Keratinocyte (primary cell): ENCODE results near the gene HSPA12B. TPM values are rescaled to one million over a fixed set of nuclear protein-coding genes. Genes with fewer than 3 reads are reported as not detected.
A peak's percentile ranks its signal among the peaks of the same experiment; 100 is the strongest.

Experiments used
- DNase-seq: peaks from one replicate; pipeline ENCODE4 v3.0.0-alpha.2; 2011; ENCODE audit warnings: low read depth, missing footprints, low spot score
- FAIRE-seq: peaks from 2 replicates; lab custom pipeline; 2011; peaks lifted over from hg19 to GRCh38; lab: Jason Lieb, UNC
- H2AFZ ChIP-seq: 2 replicates; pipeline ENCODE4 v1.6.0; 2012; ENCODE audit warnings: low read length, control low read depth, inconsistent platforms; ENCODE audit not compliant: control insufficient read depth
- H3K27ac ChIP-seq: 2 replicates; pipeline ENCODE4 v1.5.1; 2011; ENCODE audit warnings: low read length; ENCODE audit not compliant: control insufficient read depth, insufficient read depth
- H3K27me3 ChIP-seq: 3 replicates; pipeline ENCODE4 v1.6.0; 2011; ENCODE audit warnings: low read length; ENCODE audit not compliant: control insufficient read depth, insufficient read depth; ENCODE audit errors: extremely low read depth
- H3K36me3 ChIP-seq, 2 experiments: 2 replicates in 1 of 2; 3 replicates in 1 of 2; pipeline ENCODE4 v1.5.1; 2011; ENCODE audit warnings: low read length in 2 of 2, mild to moderate bottlenecking in 1 of 2; ENCODE audit not compliant: control insufficient read depth in 2 of 2, insufficient read depth in 2 of 2; ENCODE audit errors: extremely low read depth in 1 of 2
- H3K4me1 ChIP-seq: 3 replicates; pipeline ENCODE4 v1.5.1; 2011; ENCODE audit warnings: low read length; ENCODE audit not compliant: control insufficient read depth, insufficient read depth; ENCODE audit errors: extremely low read depth
- H3K4me2 ChIP-seq: 3 replicates; pipeline ENCODE4 v1.6.0; 2011; ENCODE audit warnings: low read depth, low read length; ENCODE audit not compliant: control insufficient read depth, insufficient read depth; ENCODE audit errors: extremely low read depth
- H3K4me3 ChIP-seq, 3 experiments: fragments of 200-600 bp in 1 of 3; sonication (generic) in 1 of 3; 2 replicates in 2 of 3; 3 replicates in 1 of 3; pipeline ENCODE4 v1.5.1; 2011 to 2016; ENCODE audit warnings: low read length in 3 of 3, mild to moderate bottlenecking in 3 of 3, control low read depth in 2 of 3, inconsistent platforms in 1 of 3, low read depth in 1 of 3, mixed read lengths in 1 of 3, mixed run types in 1 of 3, moderate library complexity in 1 of 3; ENCODE audit not compliant: control insufficient read depth in 2 of 3, insufficient read depth in 2 of 3; ENCODE audit errors: extremely low read depth in 1 of 3
- H3K79me2 ChIP-seq: 2 replicates; pipeline ENCODE4 v1.6.0; 2012; ENCODE audit warnings: low read length; ENCODE audit not compliant: control insufficient read depth, insufficient read depth
- H3K9ac ChIP-seq: 3 replicates; pipeline ENCODE4 v1.6.0; 2011; ENCODE audit warnings: low read length; ENCODE audit not compliant: control insufficient read depth, insufficient read depth; ENCODE audit errors: extremely low read depth
- H3K9me1 ChIP-seq: 3 replicates; pipeline ENCODE4 v1.6.0; 2011; ENCODE audit warnings: low read length; ENCODE audit not compliant: control insufficient read depth, insufficient read depth; ENCODE audit errors: extremely low read depth
- H3K9me3 ChIP-seq: 2 replicates; pipeline ENCODE4 v1.5.1; 2012; ENCODE audit warnings: low read depth, low read length; ENCODE audit not compliant: control insufficient read depth
- H4K20me1 ChIP-seq: 3 replicates; pipeline ENCODE4 v1.6.0; 2011; ENCODE audit warnings: low read length; ENCODE audit not compliant: control insufficient read depth, insufficient read depth; ENCODE audit errors: extremely low read depth
- CTCF ChIP-seq, 3 experiments: IDR thresholded peaks in 1 of 3; conservative IDR thresholded peaks in 1 of 3; optimal IDR thresholded peaks in 1 of 3; 2 replicates in 2 of 3; 3 replicates in 1 of 3; pipeline versions ENCODE3 to v1.5.1; 2011; ENCODE audit warnings: low read length in 3 of 3, mild to moderate bottlenecking in 3 of 3, moderate library complexity in 2 of 3, control low read depth in 1 of 3, inconsistent platforms in 1 of 3; ENCODE audit not compliant: insufficient read depth in 2 of 3; ENCODE audit errors: extremely low read depth in 1 of 3
- EZH2 ChIP-seq: IDR thresholded peaks from one replicate; pipeline ENCODE4 v1.6.1; 2012; ENCODE audit warnings: inconsistent platforms, mild to moderate bottlenecking, low read length, moderate library complexity
- dilution Hi-C: fragments of 300-500 bp; cut with MboI; formaldehyde crosslinking; loops from one replicate; pipeline ENCODE4 v1.7.0; 2020; ENCODE audit warnings: low sequenced_read_pairs; ENCODE audit not compliant: extremely low pct_ligation_motif_present
- polyA plus RNA-seq, 5 experiments: library from polyadenylated mRNA; depleted of rRNA in 3 of 5; stranded (reverse) in 3 of 5; stranded (forward) in 1 of 5; unstranded in 1 of 5; fragments of >200 nt; gene quantifications; 1 replicate in 1 of 5; 2 replicates in 3 of 5; 3 replicates in 1 of 5; pipeline versions ENCODE4 v1.2.1 to v1.2.3, GENCODE V29; 2011 to 2012; ENCODE audit warnings: missing spikeins in 2 of 5, low read depth in 1 of 5, low replicate concordance in 1 of 5

HSPA12B gene
- polyA plus RNA-seq, 1 donor (not counting 4 experiments of a cell fraction or from before 2014, with no cell fraction given), result not detected

- H4K20me1 ChIP-seq, result no peaks in the 10 kb centered on the region
- DNase-seq (no peak), FAIRE-seq (no peak)
- dilution Hi-C loops, result no loop called here
- no peak overlapping the region for H3K4me2 ChIP-seq
- no peaks in the 10 kb centered on the region for H3K36me3 ChIP-seq
- no peaks in the 10 kb centered on the region for H3K9me3 ChIP-seq
- no peaks in the 10 kb centered on the region for H3K27me3 ChIP-seq
- H2AFZ ChIP-seq, result no peak overlapping the region
- no peaks in the 10 kb centered on the region for H3K79me2 ChIP-seq
- H3K9me1 ChIP-seq, result no peaks in the 10 kb centered on the region
- H3K27ac ChIP-seq, result no peak overlapping the region
- no peak overlapping the region for H3K9ac ChIP-seq
- H3K4me1 ChIP-seq, result peaks cover 21% of the 10 kb centered on the region
- TF ChIP-seq EZH2, result no peak
- no peak for TF ChIP-seq CTCF (optimal IDR thresholded peaks at IDR 0.05 in 1 of 3, IDR thresholded peaks at IDR 0.05 in 1 of 3, conservative IDR thresholded peaks at IDR 0.05 in 1 of 3; ENCODE audit: extremely low read depth in 1 of 3, insufficient read depth in 2 of 3, low read length in 3 of 3)
- H3K4me3 ChIP-seq, result no peak overlapping the region
These were observed 8.1 kb upstream of the HSPA12B start for GRCh38 chr20:3724356-3724755.

GRCh38 chr20:3727401-3728021, 5.0 kb upstream of the HSPA12B start:
- peak overlapping the region; percentile 76 for H3K4me2 ChIP-seq
- no peaks in the 10 kb centered on the region for H3K9me3 ChIP-seq
- dilution Hi-C loops, result no loop called here
- peak overlapping the region in 2 of 3 experiments; percentile 19 to 25 for H3K4me3 ChIP-seq
- H2AFZ ChIP-seq, result peak overlapping the region; percentile 54
- H3K9ac ChIP-seq, result peak overlapping the region; percentile 19
- DNase-seq (no peak), FAIRE-seq (peak; percentile 78)
- no peaks in the 10 kb centered on the region for H3K36me3 ChIP-seq
- H3K27ac ChIP-seq, result no peak overlapping the region
- peaks cover 21% of the 10 kb centered on the region for H3K4me1 ChIP-seq
- no peaks in the 10 kb centered on the region for H3K79me2 ChIP-seq
- H3K9me1 ChIP-seq, result no peaks in the 10 kb centered on the region
- TF ChIP-seq EZH2, result no peak
- TF ChIP-seq CTCF (optimal IDR thresholded peaks at IDR 0.05 in 1 of 3, IDR thresholded peaks at IDR 0.05 in 1 of 3, conservative IDR thresholded peaks at IDR 0.05 in 1 of 3; ENCODE audit: extremely low read depth in 1 of 3, insufficient read depth in 2 of 3, low read length in 3 of 3), result no peak
- H4K20me1 ChIP-seq, result no peaks in the 10 kb centered on the region
- H3K27me3 ChIP-seq, result peaks cover 4% of the 10 kb centered on the region
